IPS-11a (cell line): Measurements from ENCODE around the gene AR.

Experiments
- H3K4me3 ChIP-seq: one replicate; pipeline ENCODE4 v1.5.1; 2013; ENCODE audit warnings: low read depth, low read length, control low read depth

Gene AR

DNA sequence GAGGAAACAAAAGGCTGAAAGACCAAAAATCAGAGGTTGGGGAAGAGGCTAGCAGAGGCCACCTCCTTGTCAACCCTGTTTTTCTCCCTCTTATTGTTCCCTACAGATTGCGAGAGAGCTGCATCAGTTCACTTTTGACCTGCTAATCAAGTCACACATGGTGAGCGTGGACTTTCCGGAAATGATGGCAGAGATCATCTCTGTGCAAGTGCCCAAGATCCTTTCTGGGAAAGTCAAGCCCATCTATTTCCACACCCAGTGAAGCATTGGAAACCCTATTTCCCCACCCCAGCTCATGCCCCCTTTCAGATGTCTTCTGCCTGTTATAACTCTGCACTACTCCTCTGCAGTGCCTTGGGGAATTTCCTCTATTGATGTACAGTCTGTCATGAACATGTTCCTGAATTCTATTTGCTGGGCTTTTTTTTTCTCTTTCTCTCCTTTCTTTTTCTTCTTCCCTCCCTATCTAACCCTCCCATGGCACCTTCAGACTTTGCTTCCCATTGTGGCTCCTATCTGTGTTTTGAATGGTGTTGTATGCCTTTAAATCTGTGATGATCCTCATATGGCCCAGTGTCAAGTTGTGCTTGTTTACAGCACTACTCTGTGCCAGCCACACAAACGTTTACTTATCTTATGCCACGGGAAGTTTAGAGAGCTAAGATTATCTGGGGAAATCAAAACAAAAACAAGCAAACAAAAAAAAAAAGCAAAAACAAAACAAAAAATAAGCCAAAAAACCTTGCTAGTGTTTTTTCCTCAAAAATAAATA, 179.9 kb downstream of the AR start:
- no peak overlapping the region for H3K4me3 ChIP-seq

DNA sequence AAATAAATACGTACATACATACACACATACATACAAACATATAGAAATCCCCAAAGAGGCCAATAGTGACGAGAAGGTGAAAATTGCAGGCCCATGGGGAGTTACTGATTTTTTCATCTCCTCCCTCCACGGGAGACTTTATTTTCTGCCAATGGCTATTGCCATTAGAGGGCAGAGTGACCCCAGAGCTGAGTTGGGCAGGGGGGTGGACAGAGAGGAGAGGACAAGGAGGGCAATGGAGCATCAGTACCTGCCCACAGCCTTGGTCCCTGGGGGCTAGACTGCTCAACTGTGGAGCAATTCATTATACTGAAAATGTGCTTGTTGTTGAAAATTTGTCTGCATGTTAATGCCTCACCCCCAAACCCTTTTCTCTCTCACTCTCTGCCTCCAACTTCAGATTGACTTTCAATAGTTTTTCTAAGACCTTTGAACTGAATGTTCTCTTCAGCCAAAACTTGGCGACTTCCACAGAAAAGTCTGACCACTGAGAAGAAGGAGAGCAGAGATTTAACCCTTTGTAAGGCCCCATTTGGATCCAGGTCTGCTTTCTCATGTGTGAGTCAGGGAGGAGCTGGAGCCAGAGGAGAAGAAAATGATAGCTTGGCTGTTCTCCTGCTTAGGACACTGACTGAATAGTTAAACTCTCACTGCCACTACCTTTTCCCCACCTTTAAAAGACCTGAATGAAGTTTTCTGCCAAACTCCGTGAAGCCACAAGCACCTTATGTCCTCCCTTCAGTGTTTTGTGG, 180.7 kb downstream of the AR start:
- H3K4me3 ChIP-seq, result no peak overlapping the region

- no peak overlapping the region for H3K4me3 ChIP-seq
Observed at GRCh38 chrX:67725471-67725870, 181.7 kb downstream of the AR start.

GRCh38 chrX:67726018-67726417, 182.2 kb downstream of the AR start:
- H3K4me3 ChIP-seq, result no peak overlapping the region

DNA sequence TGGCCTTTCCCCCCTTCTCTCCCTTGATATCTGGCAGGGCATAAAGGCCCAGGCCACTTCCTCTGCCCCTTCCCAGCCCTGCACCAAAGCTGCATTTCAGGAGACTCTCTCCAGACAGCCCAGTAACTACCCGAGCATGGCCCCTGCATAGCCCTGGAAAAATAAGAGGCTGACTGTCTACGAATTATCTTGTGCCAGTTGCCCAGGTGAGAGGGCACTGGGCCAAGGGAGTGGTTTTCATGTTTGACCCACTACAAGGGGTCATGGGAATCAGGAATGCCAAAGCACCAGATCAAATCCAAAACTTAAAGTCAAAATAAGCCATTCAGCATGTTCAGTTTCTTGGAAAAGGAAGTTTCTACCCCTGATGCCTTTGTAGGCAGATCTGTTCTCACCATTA, 183.8 kb downstream of the AR start:
- H3K4me3 ChIP-seq, result no peak overlapping the region

GRCh38 chrX:67730296-67730695, 186.5 kb downstream of the AR start:
- H3K4me3 ChIP-seq, result no peak overlapping the region

DNA sequence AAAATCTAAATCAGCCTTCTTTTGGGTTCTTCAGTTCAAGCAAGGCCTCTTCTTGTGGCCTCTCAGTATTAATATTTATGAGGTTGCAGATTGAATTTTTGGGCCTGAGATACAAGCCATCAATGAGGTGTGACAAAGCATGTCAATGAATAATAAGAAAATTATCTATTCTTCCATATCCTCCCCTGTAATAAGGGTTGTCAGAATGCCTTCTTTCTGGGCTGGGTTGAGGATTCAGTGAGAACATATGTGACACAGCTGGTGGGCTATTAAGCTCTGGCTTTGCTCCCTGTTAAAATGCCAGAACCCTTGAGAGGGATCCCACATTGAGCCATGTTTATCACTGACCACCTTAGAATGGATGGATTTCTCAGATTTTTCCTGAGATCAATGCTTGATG, 187.2 kb downstream of the AR start:
- no peak overlapping the region for H3K4me3 ChIP-seq

DNA sequence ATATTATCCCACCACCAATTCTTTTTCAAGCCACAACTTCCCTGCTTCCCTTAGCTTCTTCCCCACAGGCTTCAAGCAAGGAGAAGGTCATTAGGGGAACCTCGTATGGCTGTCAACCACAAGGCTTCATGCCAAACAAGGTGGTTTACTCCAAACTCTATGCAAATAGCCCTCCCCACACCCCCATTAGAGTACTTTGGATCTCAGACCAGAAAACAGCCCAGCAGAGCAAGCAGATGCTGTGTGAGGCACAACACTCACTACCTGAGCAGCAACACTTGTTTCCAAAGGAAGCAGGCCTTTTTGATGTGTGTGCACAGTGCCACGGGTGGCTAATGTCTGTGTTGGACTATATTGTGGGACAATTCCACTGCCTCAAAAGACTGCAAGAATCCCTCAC, 189.0 kb downstream of the AR start:
- no peak overlapping the region for H3K4me3 ChIP-seq

DNA sequence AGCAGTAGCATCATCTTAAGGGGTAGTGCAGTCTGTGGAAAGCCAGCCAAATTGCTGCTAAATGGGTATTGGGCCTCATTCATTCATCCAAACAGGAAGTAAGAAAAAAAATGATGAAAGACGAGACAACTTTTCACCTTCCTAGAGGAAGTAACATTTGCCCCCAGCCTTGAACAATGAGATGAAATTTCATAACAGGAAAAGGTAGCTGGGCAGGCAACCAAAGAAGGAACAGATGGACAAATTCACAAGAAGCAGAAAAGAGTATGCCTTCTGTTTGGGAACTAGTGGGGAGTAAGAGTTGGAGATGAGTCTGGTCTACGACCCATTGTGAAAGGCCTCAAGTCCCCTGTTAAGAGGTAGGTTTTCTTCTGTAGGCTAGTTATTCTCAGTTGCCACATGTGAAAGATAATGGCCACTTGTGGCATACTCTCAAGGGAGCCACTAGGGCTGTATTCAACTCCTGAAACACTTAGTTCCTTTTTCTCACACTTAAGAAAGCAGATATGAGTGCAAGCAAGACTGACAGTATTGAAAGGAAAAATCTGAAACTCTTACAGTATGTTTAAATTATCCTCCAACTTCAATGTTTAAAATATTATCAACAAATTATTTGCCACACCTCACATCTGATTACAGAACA, 190.4 kb downstream of the AR start:
- H3K4me3 ChIP-seq, result no peak overlapping the region

GRCh38 chrX:67749536-67749935, 205.7 kb downstream of the AR start:
- H3K4me3 ChIP-seq, result no peak overlapping the region

DNA sequence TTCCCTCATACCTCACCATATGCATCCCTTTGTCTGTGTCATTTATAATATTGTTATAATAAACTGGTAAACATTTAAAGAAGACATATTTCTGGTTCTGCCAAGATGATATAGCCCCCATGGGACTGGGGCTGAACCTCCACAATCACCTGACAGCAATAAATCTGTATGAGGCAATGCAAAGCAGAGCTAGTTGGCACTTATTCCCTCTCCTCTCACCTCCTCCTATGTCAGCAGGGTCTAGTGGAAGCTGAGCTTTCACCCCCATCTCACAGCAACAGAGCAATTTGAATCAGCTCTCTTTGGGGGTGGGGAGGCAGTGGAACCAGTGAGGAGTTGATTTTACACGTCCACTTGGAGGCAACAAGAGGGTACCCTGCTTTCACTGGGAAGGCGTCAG, 206.9 kb downstream of the AR start:
- H3K4me3 ChIP-seq, result no peak overlapping the region

DNA sequence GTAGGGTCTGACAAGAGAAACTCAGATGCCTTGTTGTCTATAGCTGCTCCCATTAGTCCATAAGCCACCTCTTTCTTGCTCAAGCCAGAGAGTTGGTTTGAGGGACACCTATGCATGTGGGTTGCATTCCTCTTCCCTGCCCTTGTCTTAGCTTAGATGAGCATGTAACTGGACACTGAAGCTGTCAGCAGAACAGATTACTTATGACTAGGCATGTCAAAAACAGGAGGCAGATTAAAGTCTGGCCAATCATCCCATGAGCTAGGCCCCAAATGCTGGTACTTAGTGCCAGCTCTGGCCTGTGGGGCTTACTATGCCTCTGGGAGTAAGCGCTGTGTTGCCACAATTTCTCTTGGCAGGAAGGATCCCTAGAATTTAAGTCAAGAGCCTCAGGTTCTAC, 215.2 kb downstream of the AR start:
- H3K4me3 ChIP-seq, result no peak overlapping the region

DNA sequence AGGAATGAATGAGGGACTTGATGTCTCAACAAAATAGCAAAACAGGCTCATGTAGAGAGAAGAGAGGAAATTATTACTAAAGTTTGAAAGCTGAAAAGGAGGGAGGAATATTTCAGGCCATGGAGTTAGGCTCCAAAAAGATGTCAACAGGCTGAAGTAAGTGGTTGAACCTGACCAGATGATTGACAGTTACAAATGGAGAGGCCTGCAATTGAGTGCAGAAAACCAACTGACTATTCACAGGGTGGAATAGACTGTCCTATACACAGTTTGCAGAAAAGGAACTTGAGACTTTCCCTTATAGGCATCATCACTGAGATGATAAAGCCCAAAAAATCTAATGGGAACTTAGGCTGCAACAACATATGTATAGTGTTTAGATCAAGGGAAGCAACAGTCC, 233.3 kb downstream of the AR start:
- no peak overlapping the region for H3K4me3 ChIP-seq

DNA sequence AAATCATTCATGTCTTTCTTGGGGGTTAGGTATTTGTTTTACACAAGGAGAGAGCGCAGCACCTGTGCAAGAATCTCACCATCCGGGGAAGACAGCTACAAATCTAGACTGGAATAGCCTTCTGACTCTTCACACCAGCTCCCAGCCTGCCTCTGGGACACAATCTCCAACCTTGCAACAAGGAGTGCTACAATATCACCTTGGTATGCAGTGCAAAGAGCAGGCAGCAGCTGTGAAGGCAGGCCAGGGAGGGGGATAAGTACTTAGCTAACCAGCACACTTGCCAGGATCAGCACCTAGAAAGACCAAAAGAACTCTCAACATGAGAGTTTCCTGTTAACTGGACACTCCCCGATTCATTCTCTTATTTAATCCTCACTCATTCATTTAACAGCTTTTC, 235.3 kb downstream of the AR start:
- H3K4me3 ChIP-seq, result no peak overlapping the region
